NCI-H460 (cell line): ENCODE measurements around the gene C10orf71. TPM values are rescaled to one million over a fixed set of nuclear protein-coding genes. Genes with fewer than 3 reads are reported as not detected.

Source experiments
- DNase-seq: peaks from one replicate; pipeline ENCODE4 v3.0.0-alpha.2; 2016; ENCODE audit warnings: low read depth; ENCODE audit errors: extremely low read depth
- total RNA-seq: library from RNA; depleted of rRNA; stranded (reverse); fragments of >200 nt; shearing (Covaris generic); gene quantifications from 2 replicates; pipeline ENCODE4 v1.2.3, GENCODE V29; 2014

C10orf71 gene
- total RNA-seq, 1 experiment from 2014 or later = not detected

DNA sequence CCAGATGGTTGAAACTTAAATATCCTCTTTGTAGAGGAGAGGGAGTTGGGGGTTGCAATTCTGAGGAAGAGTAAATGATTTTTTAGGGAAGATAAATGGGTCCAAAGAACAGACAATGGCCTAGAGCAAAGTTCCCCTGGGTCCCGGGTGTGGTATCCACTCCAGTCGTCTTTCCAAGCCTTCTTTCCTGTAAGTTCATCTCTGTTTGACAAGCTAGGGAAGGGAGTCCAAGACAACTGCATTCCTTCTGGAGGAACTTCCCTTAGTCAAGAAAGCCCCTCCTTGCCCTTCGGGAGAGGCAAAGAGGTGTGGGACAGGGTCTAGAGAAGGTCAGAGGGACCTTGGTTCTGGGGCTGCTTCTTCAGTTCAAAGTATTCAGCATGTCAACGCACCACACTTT lies 33.4 kb downstream of the C10orf71 start:
- no peak for DNase-seq

DNA sequence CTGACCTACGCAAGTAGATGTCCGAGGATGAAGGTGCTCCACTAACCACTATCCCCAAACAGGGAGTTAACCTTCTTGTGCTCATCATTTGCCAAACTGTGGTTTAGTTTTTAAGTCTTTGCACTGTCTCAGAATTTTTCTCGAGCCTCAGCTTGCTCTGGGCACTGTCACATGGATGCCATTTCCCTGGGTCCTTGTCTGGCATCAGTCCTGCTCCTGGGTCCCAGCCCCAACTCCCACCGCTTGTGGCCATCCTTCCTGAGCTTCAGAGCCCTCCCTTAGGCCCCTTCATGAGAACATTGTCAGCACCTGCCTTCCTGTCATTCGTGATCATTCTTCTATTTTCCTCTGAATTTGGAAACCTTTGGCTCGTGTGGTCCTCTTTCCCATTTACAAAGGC lies 33.8 kb downstream of the C10orf71 start:
- no peak for DNase-seq

DNA sequence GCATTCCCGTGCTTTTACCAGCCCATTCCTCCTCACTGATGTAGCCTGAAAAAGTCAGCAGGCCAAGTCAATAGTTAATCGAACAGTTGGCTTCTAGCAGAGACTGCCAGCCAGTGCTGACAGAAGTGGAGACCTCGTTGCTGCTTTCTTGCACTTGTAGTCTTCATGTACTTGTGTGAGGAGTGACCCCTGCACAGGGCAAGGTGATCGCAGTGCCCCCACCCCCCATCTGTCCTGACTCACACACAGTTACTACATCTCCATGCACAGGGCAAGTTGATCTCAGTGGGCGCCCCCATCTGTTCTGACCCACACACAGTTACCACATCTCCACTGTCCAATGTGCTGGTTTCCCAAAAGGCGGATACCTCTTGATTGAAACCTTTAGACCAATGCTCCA lies 34.2 kb downstream of the C10orf71 start:
- DNase-seq = no peak

DNA sequence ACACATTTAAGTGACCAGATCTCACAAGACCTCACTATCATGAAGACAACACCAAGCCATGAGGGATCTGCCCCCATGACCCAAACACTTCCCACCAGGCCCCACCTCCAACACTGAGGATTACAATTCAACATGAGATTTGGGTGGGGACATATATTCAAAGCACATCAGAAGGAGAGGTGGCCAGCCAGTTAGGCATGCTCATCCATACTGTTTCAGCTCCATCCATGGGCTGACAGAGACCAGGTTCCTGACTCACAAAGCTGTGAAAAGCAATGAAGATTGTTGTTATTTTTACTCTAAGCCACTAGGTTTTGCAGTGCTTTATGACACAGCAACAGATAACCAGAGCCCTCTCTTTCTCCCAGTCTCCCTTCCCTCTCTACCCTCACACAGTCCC lies 36.0 kb downstream of the C10orf71 start:
- no peak for DNase-seq

DNA sequence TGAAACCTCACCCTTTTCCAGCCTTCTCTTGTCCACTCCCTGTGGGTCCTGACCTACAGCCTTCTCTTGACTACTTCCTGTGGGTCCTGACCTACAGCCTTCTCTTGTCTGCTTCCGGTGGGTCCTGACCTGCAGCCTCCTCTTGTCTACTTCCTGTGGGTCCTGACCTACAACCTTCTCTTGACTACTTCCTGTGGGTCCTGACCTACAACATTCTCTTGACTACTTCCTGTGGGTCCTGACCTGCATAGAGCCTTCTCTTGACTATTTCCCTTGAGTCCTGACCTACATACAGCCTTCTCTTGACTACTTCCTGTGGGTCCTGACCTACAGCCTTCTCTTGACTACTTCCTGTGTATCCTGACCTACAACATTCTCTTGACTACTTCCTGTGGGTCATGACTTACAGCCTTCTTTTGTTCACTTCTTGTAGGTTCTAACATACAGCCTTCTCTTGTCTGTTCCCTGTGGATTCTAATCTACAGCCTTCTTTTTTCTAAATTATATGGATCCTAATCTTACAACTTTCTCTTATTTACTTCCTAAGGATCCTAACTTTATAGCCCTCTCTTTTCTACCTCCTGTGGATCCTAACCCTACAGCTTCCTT lies 36.5 kb downstream of the C10orf71 start:
- DNase-seq = no peak

DNA sequence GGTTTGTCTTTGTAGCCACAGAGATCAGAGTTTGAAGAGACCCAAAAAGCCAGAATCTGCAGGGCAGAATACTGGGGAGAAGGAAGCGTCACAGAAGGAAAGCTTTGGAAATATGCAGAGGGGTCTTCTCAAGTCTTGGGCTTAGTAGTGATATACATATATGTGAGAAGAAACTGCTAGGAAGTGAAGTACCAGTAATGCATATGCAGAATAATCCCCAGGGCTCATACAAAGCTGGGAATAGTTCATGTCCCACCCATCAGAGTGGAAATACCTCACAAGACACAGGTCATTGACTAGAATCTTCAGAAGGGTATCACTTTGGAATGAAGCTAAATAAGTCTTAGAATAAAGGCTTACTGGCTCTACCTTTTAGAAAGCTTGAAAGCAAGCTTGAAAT lies 39.6 kb downstream of the C10orf71 start:
- DNase-seq = no peak

DNA sequence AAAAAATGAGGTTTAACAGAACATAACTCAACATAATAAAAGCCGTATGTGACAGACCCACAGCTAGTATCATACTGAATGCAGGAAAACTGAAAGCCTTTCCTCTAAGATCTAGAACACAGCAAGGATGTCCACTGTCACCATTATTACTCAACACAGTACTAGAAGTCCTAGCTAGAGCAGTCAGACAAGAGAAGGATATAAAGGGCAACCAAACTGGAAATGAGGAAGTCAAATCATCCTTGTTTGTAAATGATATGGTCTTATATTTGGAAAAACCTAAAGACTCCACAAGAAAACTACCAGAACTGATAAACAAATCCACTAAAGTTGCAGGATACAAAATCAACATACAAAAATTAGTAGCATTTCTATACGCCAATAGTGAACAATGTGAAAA lies 45.9 kb downstream of the C10orf71 start:
- no peak for DNase-seq

DNA sequence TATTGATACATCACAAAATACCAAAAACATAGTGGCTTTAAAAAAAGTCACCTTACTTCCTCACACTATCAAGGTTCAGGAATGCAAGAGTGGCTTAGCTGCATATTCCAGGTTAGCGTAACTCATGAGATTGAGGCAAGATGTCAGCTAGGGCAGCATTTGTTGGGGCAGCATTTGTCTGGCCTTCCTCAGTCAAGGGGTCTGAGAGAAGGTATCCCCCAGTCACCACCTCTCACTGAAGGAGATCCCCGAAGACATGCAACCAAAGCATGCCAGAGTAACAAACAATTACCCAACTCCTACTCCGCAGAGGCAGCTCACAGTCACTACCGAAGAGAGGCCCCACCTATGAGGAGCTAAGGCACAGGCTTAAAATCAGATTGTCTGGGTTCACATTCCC lies 48.4 kb downstream of the C10orf71 start:
- no peak for DNase-seq

DNA sequence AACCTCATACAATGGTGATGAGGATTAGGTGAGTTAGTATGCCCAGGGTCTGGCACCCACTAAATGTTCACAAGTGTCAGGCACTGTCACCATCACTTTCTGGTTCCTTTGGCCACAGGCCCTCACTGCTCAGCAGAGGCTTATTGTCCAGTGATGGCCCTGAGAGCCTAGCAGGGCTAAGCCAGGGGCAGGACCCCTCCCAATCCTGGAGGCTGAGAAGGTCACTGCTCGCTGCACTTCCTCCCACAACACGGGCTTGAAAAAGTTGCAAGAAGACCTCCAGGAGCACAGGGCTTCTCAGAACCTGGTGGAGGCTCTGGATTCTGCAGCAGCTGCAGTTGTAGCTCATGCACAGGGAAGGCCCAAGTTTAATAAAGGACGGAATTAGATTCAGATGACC lies 48.9 kb downstream of the C10orf71 start:
- DNase-seq = no peak

DNA sequence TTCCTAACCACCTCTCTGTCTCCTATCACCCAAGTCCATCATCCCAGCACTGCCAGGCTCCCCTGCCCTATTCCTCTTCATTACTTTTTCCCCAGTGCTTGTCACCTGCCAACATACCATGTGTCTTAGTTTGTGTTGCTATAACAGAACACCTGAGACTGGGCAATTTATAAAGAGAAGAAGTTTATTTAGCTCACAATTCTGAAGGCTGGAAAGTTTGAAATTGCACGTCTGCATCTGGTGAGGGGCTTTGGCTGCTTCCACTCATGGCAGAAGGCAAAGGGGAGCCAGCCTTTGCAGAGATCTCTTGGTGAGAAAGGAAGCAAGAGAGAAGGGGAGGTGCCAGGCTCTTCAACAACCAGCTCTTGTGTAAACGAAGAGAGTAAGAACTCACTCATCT lies 49.6 kb downstream of the C10orf71 start:
- DNase-seq = no peak

DNA sequence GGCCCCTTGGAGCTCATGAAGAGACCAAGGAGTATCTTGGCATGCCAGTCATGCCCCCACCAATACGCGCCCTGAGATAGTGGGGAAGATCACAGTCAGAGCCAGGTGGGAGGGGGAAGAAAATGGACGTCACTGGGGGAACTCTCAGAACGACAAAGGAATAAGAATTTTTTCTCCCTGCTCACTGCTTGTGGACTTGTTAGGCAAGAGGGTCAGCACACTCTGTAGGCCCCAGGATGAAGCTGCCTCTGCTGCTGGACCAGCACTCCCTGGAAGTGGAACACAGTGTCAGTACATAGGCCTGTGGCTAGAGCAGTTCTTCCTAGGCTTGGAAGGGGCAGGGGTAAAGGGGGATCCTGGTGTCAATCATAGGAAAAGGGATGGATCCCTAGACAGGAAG lies 50.4 kb downstream of the C10orf71 start:
- no peak for DNase-seq

DNA sequence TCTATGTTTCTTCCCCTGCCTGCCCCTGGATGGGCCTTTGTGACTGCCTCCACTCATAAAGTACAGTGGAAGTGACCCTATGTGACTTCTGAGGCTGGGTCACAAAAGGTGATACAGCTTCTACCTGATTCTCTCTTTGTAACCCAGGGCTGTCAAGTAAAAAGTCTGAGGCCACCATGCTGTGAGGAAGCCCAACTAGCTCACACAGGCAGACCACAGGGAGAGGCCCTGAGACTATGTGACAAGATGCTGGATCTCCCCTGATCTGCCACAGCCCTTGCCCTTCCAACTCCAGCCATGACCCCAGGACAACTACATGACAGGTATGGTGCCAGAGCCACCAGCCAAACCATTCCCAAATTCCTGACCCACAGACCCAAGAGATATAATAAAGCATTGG lies 51.2 kb downstream of the C10orf71 start:
- no peak for DNase-seq

DNA sequence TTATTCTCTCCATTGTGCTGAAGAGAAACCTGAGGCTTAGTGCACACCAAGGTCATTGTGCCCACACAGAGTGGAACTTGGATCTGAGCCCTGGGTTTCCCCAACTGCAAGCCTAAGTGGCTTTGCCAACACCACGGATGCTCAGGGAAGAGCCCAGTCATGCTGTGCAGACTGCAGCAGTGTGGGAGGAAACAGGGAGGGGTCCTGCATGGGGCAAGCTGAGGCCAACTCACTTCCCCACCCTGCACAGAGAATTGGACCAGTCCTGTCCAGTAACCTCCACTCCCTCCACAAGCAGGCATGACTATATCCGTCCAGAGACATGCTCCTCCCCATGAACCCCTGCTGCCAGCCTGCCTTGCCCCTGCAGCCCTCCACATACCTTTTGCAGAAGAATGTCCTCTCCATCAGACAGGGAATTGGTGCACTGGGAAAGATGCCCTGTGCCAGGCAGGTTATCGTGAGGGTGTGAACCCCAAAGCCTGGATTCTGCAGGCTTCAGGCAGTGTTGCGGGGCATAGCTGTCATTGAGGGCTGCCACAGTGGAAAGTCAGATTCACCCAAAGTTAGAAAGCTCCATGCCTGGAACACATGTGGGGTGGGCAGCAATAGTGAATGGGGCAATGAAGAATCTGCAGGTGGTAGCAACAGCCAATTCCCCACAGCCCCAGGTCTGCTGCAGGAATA lies 52.0 kb downstream of the C10orf71 start:
- no peak for DNase-seq

DNA sequence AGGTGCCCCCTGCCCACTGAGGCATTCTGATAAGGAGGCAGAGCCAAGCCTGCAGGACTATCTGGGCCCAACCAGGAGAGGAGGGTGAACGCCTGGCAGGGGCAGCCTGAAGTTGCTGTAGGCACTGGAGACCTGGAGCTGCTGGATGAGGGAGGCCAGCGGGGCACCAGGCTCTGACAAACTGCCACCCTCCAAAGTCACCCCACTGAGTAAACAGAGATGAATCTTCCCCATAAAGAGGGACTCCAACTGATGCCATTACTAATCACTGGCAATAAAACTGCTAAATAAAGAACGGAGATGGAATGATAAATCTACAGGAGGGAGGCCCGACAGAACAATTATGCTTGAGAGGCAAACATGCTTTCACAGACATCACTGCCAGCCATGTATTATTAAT lies 52.7 kb downstream of the C10orf71 start:
- DNase-seq = no peak

DNA sequence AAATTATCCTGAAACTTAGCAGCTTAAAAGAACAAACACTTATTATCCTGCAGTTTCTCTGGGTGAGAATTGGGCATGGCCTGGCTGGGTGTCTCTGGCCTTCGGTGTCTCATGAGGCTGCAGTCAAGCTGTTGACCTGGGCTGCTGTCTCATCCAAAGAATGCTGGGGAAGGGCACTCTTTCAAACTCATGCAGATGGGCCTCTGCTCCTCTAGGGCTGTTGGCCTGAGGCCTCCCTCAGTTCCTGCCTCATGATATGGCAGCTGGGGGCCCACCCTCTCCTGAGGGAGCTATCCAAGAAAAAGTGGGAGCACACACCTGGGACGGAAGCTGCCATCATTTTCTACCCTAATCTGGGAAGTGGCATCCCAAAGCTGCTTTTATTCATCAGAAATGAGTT lies 53.4 kb downstream of the C10orf71 start:
- no peak for DNase-seq

DNA sequence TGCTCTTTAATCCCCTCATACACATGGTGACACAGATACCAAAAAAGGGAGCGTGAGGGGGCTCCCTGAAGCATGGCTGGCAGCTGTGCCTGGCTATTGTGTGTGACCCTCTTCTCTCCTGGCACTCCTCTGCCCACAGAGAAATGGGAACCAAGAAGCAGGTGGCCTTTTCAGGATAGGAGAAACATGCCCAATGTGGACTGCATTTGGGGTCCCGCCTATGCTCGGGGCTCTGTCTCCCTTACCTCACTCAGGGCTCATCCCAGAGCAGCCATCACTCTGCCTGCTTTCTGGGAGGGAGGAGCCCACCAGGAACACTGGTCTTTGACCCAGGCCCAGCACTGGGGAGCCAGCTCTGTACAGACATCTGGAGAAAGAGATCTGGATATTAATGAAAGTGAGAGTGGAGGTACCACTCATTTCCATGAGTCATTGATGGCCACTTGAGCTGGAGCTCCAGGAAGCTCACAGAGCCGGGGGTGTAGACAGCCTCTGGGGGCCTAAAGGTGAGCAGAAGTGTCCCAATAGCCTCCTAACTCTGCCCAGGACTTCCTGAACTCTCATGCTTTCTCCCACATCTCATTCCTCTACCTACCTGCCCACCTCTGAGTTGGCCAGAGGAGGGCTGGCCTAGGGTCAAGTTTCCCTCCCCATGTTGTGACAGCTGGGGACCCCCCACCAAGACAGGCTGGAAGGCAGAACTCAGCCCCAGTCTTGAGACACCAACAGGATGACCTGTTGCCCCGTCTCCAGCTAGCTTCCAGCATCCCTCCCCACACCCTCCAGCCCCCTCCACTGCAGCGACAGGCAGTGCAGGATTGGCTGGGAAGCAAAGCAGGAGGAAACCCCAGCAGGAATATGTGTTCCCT lies 54.3 kb downstream of the C10orf71 start:
- no peak for DNase-seq

DNA sequence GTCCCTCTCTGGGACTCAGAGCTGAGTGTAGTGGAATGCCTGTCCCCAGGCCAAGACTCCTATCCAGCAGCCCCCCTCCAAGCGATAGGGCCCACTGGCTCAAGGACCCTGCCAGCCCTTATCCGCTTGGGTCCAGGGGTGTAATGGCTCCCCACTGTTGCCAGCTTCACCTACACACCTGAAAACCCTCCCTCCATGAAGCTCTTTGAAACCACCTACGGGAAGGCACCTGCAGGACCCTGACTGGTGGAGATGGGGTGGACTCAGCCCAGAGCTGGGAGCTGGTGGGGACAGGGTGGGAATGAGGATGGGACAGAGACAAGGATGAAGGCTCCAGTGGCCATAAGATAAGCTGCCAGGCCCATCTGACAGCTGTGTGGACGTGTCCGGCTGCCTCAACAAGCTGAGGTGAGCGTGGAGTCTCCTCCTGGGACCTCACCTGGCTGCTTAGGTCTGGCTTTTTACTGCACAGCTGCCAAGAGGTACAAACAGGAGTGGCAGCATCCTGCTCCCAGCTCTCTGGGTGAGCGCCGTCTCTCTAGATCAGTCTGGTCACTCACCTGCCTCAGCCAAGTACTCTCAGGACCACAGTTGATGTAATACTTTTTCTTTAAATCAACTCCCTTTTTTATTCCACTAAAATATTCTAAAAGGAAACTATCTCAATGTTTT lies 55.1 kb downstream of the C10orf71 start:
- no peak for DNase-seq

DNA sequence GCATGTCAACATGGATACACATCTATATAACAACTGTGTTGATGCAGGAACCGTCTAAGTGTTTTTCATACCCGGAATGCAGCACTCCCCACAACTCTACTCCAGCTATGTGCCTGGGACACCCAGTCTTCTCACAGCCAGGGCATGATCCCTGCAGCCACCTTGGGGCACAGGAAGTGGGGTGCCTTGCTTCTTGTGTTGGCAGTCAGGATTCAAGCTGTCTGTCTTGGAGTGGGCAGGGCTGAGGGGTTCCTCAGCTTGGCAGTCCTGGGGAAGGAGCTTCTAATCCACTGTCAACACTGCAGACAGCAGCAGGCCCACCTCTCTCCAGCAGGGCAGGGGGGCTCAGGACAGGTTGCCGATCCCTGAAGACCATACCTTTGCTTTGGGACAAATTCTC lies 55.6 kb downstream of the C10orf71 start:
- no peak for DNase-seq

DNA sequence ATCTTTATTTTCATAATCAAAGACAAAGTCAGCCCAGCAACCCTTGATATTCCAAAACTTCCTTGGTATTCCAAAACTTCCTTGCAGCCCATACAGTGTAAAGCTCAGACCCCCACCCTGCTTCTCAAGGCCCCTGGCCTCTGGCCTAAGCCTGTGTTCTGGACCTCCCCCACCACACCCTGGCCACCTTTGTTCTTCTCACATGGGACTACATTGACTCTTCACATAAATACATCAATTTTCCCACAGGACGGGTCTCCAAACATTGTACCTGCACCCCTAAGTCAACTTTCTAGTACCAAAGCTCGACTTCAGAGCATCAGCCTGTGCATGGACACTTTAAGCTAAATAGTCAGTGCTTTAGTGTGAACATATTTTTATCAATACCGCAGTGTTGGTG lies 56.3 kb downstream of the C10orf71 start:
- no peak for DNase-seq

DNA sequence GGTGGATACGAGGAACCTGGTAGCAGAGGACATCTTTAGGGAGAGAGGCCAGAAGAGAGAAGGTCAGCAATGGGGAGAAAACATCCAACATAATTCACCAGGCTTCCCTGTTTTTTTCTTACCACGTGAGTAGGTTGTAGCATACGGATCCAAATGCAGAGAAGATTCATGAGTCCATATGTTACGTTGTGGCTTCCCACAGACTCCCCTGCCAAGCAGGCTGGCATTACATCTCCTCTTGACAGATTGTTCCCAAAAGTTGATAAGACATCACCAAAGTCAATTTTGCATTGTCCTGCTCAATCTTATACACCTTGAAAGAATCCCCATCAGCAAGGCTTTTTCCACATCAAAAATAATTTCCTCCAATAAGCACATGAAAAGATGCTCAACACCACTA lies 57.2 kb downstream of the C10orf71 start:
- DNase-seq = no peak

DNA sequence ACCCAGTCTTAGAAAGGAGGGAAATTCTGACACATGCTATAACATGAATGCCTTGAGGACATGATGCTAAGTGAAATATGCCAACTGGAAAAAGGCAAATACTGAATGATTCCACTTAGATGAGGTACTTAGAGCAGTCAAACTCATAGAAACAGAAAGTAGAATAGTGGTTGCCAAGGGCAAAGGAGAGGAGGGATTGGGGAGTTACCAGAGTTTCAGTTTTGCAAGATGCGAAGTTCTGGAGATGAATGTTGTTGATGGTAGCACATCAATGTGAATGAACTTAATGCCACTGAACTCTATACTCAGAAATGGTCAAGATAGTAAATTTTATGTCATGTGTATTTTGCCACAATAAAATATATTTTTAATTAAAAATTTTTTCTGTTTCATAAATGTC lies 58.0 kb downstream of the C10orf71 start:
- DNase-seq = no peak
